Neuronal stem cell (in vitro differentiated cells): ENCODE results near the gene CROT.

Experiments used
- DNase-seq: peaks from one replicate; pipeline ENCODE4 v3.0.0-alpha.2; 2013; ENCODE audit warnings: low spot score
- H2AFZ ChIP-seq: one replicate; pipeline ENCODE4 v1.6.1; 2013; ENCODE audit warnings: mild to moderate bottlenecking, low read length, inconsistent platforms
- H2AK5ac ChIP-seq: 2 replicates; pipeline ENCODE4 v1.6.1; 2013; ENCODE audit warnings: low read depth, mild to moderate bottlenecking, inconsistent platforms, low read length, moderate library complexity, mixed read lengths
- H2BK120ac ChIP-seq: 2 replicates; pipeline ENCODE4 v1.6.1; 2013; ENCODE audit warnings: low read depth, mild to moderate bottlenecking, inconsistent platforms, low read length, moderate library complexity, mixed read lengths
- H2BK12ac ChIP-seq: one replicate; pipeline ENCODE4 v1.6.1; 2013; ENCODE audit warnings: low read length, inconsistent platforms
- H2BK15ac ChIP-seq: 2 replicates; pipeline ENCODE4 v1.6.1; 2013; ENCODE audit warnings: mild to moderate bottlenecking, low read length, inconsistent platforms, mixed read lengths
- H2BK5ac ChIP-seq: one replicate; pipeline ENCODE4 v1.6.1; 2013; ENCODE audit warnings: inconsistent platforms, mild to moderate bottlenecking, low read length, moderate library complexity
- H3K14ac ChIP-seq: one replicate; pipeline ENCODE4 v1.6.1; 2013; ENCODE audit warnings: low read length, inconsistent platforms
- H3K18ac ChIP-seq: 2 replicates; pipeline ENCODE4 v1.6.1; 2013; ENCODE audit warnings: low read length, inconsistent platforms
- H3K23ac ChIP-seq: 2 replicates; pipeline ENCODE4 v1.6.1; 2013; ENCODE audit warnings: low read depth, mild to moderate bottlenecking, mixed read lengths, low read length, inconsistent platforms; ENCODE audit not compliant: poor library complexity
- H3K27ac ChIP-seq: replicated peaks from 3 replicates; pipeline ENCODE4 v1.5.1; 2013; ENCODE audit warnings: low read length, inconsistent platforms
- H3K27me3 ChIP-seq, 3 experiments: 2 replicates each; pipeline ENCODE4 v1.6.1; 2013; ENCODE audit warnings: low read length in 3 of 3, mild to moderate bottlenecking in 2 of 3, inconsistent platforms in 1 of 3, low read depth in 1 of 3, mixed read lengths in 1 of 3, moderate library complexity in 1 of 3; ENCODE audit not compliant: control insufficient read depth in 3 of 3, insufficient read depth in 3 of 3
- H3K36me3 ChIP-seq, 2 donors: replicated peaks in 1 of 2; 2 replicates each; pipeline ENCODE4 v1.6.1; 2013; ENCODE audit warnings: low read length in 2 of 2; ENCODE audit not compliant: control insufficient read depth in 2 of 2, insufficient read depth in 2 of 2
- H3K4ac ChIP-seq: 2 replicates; pipeline ENCODE4 v1.6.1; 2013; ENCODE audit warnings: inconsistent platforms, mild to moderate bottlenecking, low read length, moderate library complexity
- H3K4me1 ChIP-seq, 2 donors: 1 replicate in 1 of 2; 2 replicates in 1 of 2; pipeline ENCODE4 v1.6.1; 2013; ENCODE audit warnings: low read length in 2 of 2, low read depth in 1 of 2; ENCODE audit not compliant: control insufficient read depth in 2 of 2, insufficient read depth in 1 of 2
- H3K4me2 ChIP-seq: one replicate; pipeline ENCODE4 v1.6.1; 2013; ENCODE audit warnings: mild to moderate bottlenecking, low read length, inconsistent platforms; ENCODE audit not compliant: insufficient read depth, poor library complexity, severe bottlenecking
- H3K4me3 ChIP-seq, 2 donors: 2 replicates each; pipeline ENCODE4 v1.5.1; 2013; ENCODE audit warnings: low read length in 2 of 2, mild to moderate bottlenecking in 2 of 2, inconsistent platforms in 1 of 2, moderate library complexity in 1 of 2
- H3K79me1 ChIP-seq: one replicate; pipeline ENCODE4 v1.6.1; 2013; ENCODE audit warnings: low read depth, mild to moderate bottlenecking, inconsistent platforms, low read length, moderate library complexity
- H3K9ac ChIP-seq: one replicate; pipeline ENCODE4 v1.6.1; 2013; ENCODE audit warnings: mild to moderate bottlenecking, low read depth, low read length, inconsistent platforms; ENCODE audit not compliant: poor library complexity
- H3K9me3 ChIP-seq, 2 donors: replicated peaks in 1 of 2; 2 replicates each; pipeline versions ENCODE3 to v1.6.1; 2013; ENCODE audit warnings: low read length in 2 of 2, mild to moderate bottlenecking in 2 of 2, inconsistent platforms in 1 of 2, low read depth in 1 of 2, mixed read lengths in 1 of 2, moderate library complexity in 1 of 2; ENCODE audit not compliant: control insufficient read depth in 2 of 2, insufficient read depth in 1 of 2
- H4K8ac ChIP-seq: one replicate; pipeline ENCODE4 v1.6.1; 2013; ENCODE audit warnings: low read depth, mild to moderate bottlenecking, inconsistent platforms, low read length, moderate library complexity
- H4K91ac ChIP-seq: one replicate; pipeline ENCODE4 v1.6.1; 2013; ENCODE audit warnings: low read length, low read depth, mild to moderate bottlenecking, inconsistent platforms; ENCODE audit not compliant: poor library complexity
- whole genome bisulfite sequencing, 2 donors: extraction: QIAGEN DNeasy Blood & Tissue Kit; methylation state at CpG; one replicate each; pipeline ENCODE4 v1.1.7; 2013; ENCODE audit warnings: missing lambda C conversion rate in 2 of 2, mixed read lengths in 1 of 2; ENCODE audit not compliant: insufficient read length in 2 of 2, insufficient replicate concordance in 1 of 2; ENCODE audit errors: extremely low coverage in 2 of 2; 5-methylcytosine and 5-hydroxymethylcytosine counted together

Gene CROT

DNA sequence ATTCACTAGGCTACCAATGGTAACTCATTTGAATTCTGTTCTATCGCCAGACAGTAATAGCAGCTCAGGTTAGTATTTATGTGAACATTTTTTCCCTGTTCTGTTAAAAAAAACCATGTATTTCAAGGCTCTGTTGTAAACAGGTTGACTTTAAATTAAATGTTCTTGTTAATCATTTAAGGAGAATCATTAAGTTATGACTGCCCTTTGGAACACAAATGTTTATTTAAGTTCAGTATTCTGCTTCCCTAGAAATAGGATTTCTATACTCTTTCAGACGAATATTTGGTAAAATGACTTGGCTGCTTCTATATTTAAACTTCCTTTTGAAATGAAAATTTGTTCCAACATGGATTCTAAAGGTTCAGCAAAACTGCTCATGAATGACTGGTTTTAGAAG is 13.1 kb upstream of the CROT start:
- Histone ChIP-seq H3K27me3 (no peaks in the 10 kb centered on the region), H3K9ac (no peak overlapping the region), H4K8ac (no peak overlapping the region), H3K4ac (no peak overlapping the region), H3K79me1 (no peaks in the 10 kb centered on the region), H3K23ac (no peak overlapping the region), H3K18ac (no peak overlapping the region), H4K91ac (no peak overlapping the region), H2BK5ac (no peak overlapping the region), H3K4me2 (no peak overlapping the region), H3K9me3 (peaks cover 28 to 80% of the 10 kb centered on the region in 2 donors), H2AFZ (no peak overlapping the region), H3K4me3 (no peak overlapping the region), H3K36me3 (peaks cover 18 to 29% of the 10 kb centered on the region in 2 donors), H2BK15ac (no peak overlapping the region), H3K4me1 (peaks cover 0 to 4% of the 10 kb centered on the region in 2 donors), H2AK5ac (no peak overlapping the region), H2BK120ac (no peak overlapping the region), H3K14ac (no peak overlapping the region), H3K27ac (no peak overlapping the region), H2BK12ac (no peak overlapping the region)
- no peak for DNase-seq
- no CpG with 5 or more reads among the region's 2 CpGs for WGBS, 2 donors

DNA sequence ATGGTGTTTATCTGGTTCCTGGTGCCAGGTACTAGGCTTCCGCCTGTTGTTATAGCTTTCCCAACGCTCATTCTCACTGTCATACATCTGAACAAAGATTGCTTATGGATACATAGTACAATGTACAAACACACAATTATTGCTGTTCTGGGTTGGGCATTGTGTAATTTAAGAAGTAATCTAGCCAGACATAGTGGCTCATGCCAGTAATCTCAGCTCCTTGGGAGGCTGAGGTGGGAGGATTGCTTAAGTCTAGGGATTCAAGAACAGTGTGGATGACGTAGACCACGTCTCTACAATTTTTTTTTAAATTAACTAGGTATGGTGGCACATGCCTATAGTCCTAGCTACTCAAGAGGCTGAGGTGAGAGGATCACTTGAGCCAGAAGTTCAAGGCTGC is 9.3 kb upstream of the CROT start:
- Histone ChIP-seq H3K14ac (no peak overlapping the region), H3K36me3 (peaks cover 6 to 48% of the 10 kb centered on the region in 2 donors), H2AFZ (no peak overlapping the region), H3K9me3 (peaks cover 3 to 47% of the 10 kb centered on the region in 2 donors), H4K91ac (no peak overlapping the region), H2BK15ac (no peak overlapping the region), H2BK12ac (no peak overlapping the region), H3K23ac (no peak overlapping the region), H3K27ac (no peak overlapping the region), H3K79me1 (no peaks in the 10 kb centered on the region), H3K9ac (no peak overlapping the region), H2BK120ac (no peak overlapping the region), H4K8ac (no peak overlapping the region), H3K27me3 (no peaks in the 10 kb centered on the region), H3K4me2 (no peak overlapping the region), H3K4ac (no peak overlapping the region), H2BK5ac (no peak overlapping the region), H2AK5ac (no peak overlapping the region), H3K18ac (no peak overlapping the region), H3K4me1 (peaks cover 0 to 4% of the 10 kb centered on the region in 2 donors), H3K4me3 (no peak overlapping the region)
- DNase-seq = no peak
- WGBS, 2 donors = no CpG with 5 or more reads among the region's 4 CpGs

- no peak overlapping the region for H3K14ac ChIP-seq
- H2BK5ac ChIP-seq = no peak overlapping the region
- H3K4me2 ChIP-seq = no peak overlapping the region
- no peak overlapping the region for H4K8ac ChIP-seq
- H3K27me3 ChIP-seq = no peaks in the 10 kb centered on the region
- no peak overlapping the region for H3K4me3 ChIP-seq
- H2BK120ac ChIP-seq = no peak overlapping the region
- no peak overlapping the region for H2AFZ ChIP-seq
- no peak overlapping the region for H3K9ac ChIP-seq
- no peak overlapping the region for H2BK12ac ChIP-seq
- no peaks in the 10 kb centered on the region for H3K79me1 ChIP-seq
- H3K27ac ChIP-seq = no peak overlapping the region
- H3K36me3 ChIP-seq = peaks cover 6 to 56% of the 10 kb centered on the region in 2 donors
- H2BK15ac ChIP-seq = no peak overlapping the region
- H2AK5ac ChIP-seq = no peak overlapping the region
- H3K4me1 ChIP-seq = no peaks in the 10 kb centered on the region
- H3K9me3 ChIP-seq = peaks cover 3 to 38% of the 10 kb centered on the region in 2 donors
- H3K23ac ChIP-seq = no peak overlapping the region
- H3K18ac ChIP-seq = no peak overlapping the region
- WGBS, 2 donors = no CpG with 5 or more reads among the region's 2 CpGs
- no peak overlapping the region for H3K4ac ChIP-seq
- H4K91ac ChIP-seq = no peak overlapping the region
- DNase-seq = no peak
Observed at GRCh38 chr7:87337331-87337730, 8.1 kb upstream of the CROT start.

DNA sequence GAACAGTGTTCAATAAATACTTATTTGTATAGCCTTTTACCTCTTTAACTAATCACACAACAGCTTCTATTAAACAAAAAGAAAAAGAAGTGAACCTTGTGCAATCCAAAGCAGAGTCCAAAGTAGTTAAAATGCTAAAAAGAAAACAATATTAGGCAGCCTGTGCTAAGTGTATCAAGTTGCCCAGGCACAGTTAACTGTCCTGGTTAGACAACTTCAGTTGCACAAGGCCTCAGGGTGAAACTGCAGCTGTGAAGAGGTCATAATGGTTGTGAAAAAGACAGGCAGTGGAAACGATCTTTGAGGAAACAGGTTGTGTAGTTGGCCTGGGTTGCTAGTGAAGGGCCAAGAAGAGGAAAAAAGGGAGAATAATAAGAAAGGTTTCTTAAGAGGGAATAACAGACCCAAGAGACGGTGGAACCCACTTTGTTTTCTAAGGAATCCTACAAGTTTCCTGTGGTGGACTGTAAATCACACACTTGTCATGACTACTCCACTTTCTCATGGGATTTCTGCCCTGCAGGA is 6.0 kb upstream of the CROT start:
- Histone ChIP-seq H3K9ac (no peak overlapping the region), H2BK15ac (no peak overlapping the region), H3K4me2 (no peak overlapping the region), H3K27ac (no peak overlapping the region), H4K8ac (no peak overlapping the region), H3K36me3 (peaks cover 4 to 56% of the 10 kb centered on the region in 2 donors), H2BK12ac (no peak overlapping the region), H3K4me3 (no peak overlapping the region), H4K91ac (no peak overlapping the region), H3K4me1 (peaks cover 0 to 6% of the 10 kb centered on the region in 2 donors), H2BK120ac (no peak overlapping the region), H3K27me3 (no peaks in the 10 kb centered on the region), H3K4ac (no peak overlapping the region), H3K9me3 (peaks cover 0 to 22% of the 10 kb centered on the region in 2 donors), H3K79me1 (no peaks in the 10 kb centered on the region), H3K14ac (no peak overlapping the region), H2AK5ac (no peak overlapping the region), H2BK5ac (no peak overlapping the region), H3K23ac (no peak overlapping the region), H3K18ac (no peak overlapping the region), H2AFZ (no peak overlapping the region)
- no peak for DNase-seq
- WGBS, 2 donors = no CpG with 5 or more reads among the region's 2 CpGs
